NB4 (cell line): ENCODE data around the gene PRKAG1.

Experiments used
- CTCF ChIP-seq: IDR thresholded peaks from one replicate; pipeline ENCODE4 v1.5.1; 2012; ENCODE audit warnings: low read depth, low read length
- MAX ChIP-seq: IDR thresholded peaks from 2 replicates; pipeline ENCODE4 v1.6.1; 2011; ENCODE audit warnings: low read depth, low read length

GRCh38 chr12:49058366-49059044, 39.9 kb upstream of the PRKAG1 start:
- TF ChIP-seq CTCF (no peak), MAX (no peak)
